B cell (primary cell): ENCODE results near the gene SOX8.

Experiments used
- EZH2 ChIP-seq: IDR thresholded peaks from 2 replicates; pipeline ENCODE4 v1.6.1; 2012; ENCODE audit warnings: borderline replicate concordance, low read depth, mild to moderate bottlenecking, moderate library complexity, low read length; ENCODE audit not compliant: insufficient read depth, poor library complexity, severe bottlenecking
- TF ChIP-seq, protein P1 (sequence below): fragments of 200-600 bp; IDR thresholded peaks from one replicate; pipeline ENCODE4 v1.8.0; 2022; ENCODE audit warnings: antibody characterized with exemption, mild to moderate bottlenecking

- TF ChIP-seq EZH2 = no peak
- TF ChIP-seq, protein P1, sequence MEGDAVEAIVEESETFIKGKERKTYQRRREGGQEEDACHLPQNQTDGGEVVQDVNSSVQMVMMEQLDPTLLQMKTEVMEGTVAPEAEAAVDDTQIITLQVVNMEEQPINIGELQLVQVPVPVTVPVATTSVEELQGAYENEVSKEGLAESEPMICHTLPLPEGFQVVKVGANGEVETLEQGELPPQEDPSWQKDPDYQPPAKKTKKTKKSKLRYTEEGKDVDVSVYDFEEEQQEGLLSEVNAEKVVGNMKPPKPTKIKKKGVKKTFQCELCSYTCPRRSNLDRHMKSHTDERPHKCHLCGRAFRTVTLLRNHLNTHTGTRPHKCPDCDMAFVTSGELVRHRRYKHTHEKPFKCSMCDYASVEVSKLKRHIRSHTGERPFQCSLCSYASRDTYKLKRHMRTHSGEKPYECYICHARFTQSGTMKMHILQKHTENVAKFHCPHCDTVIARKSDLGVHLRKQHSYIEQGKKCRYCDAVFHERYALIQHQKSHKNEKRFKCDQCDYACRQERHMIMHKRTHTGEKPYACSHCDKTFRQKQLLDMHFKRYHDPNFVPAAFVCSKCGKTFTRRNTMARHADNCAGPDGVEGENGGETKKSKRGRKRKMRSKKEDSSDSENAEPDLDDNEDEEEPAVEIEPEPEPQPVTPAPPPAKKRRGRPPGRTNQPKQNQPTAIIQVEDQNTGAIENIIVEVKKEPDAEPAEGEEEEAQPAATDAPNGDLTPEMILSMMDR = no peak
Observed at GRCh38 chr16:942436-943060, 39.0 kb upstream of the SOX8 start.
